NT2/D1 (cell line): ENCODE results near the gene RUBCN.
"Not testable (repeated sequence)": the region's sequence is repeated elsewhere in the genome, so short reads cannot be mapped to it uniquely, and the experiment has no call there.

ENCODE experiments used
- DNase-seq: peaks from one replicate; pipeline ENCODE4 v3.0.0-alpha.2; 2011; ENCODE audit warnings: low read depth, low spot score
- H3K27me3 ChIP-seq: 2 replicates; pipeline ENCODE4 v1.6.0; 2011; ENCODE audit warnings: mild to moderate bottlenecking; ENCODE audit not compliant: insufficient read length, insufficient read depth
- H3K36me3 ChIP-seq: 2 replicates; pipeline ENCODE4 v1.6.1; 2011; ENCODE audit warnings: mild to moderate bottlenecking, low read length, mixed read lengths; ENCODE audit not compliant: insufficient read depth, insufficient read length
- H3K4me1 ChIP-seq: 2 replicates; pipeline ENCODE4 v1.5.1; 2011; ENCODE audit not compliant: insufficient read depth, insufficient read length
- H3K4me3 ChIP-seq: 2 replicates; pipeline ENCODE4 v1.5.1; 2011; ENCODE audit warnings: low read depth; ENCODE audit not compliant: insufficient read length
- H3K9ac ChIP-seq: 2 replicates; pipeline ENCODE4 v1.6.0; 2011; ENCODE audit warnings: low read depth; ENCODE audit not compliant: insufficient read length
- H3K9me3 ChIP-seq: 2 replicates; pipeline ENCODE4 v1.5.1; 2011; ENCODE audit warnings: mild to moderate bottlenecking, low read length; ENCODE audit not compliant: insufficient read depth
- SUZ12 ChIP-seq: IDR thresholded peaks from 2 replicates; pipeline ENCODE4 v1.6.1; 2011; ENCODE audit not compliant: insufficient read length, insufficient read depth; ENCODE audit errors: extremely low read depth
- YY1 ChIP-seq: IDR thresholded peaks from 2 replicates; pipeline ENCODE4 v1.6.1; 2011; ENCODE audit not compliant: insufficient read length, insufficient read depth
- ZNF274 ChIP-seq: IDR thresholded peaks from 2 replicates; pipeline ENCODE4 v1.6.1; 2011; ENCODE audit warnings: mild to moderate bottlenecking, low read depth, low read length

RUBCN gene

DNA sequence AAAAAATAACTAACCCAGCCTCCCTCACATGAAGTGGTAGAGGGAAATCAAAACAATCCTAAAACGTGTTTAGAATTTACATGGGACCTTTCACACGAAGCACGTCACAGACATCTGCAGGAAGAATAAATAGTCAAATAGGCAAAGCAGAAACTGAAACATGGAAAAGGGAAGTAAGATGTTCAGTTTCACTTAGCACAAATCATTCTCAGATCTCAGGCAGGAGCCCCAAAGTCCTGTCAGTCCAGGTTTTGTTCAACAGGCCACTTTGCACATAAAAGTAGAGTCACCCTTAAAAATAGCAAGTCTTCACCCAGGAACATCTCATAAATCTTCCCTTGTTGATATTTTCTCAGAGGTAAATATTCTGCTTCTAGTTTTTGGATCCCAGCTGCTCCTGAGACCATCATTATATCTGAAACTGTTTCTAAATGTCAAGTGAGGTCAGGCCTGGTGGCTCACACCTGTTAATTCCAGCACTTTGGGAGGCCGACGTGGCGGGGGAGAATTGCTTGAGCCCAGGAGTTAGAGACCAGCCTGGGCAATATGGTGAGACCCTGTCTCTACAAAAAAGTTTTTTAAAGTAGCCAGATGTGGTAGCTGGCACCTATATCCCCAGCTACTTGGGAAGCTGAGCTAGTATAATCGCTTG, 1.9 kb downstream of the RUBCN start:
- H3K9ac ChIP-seq: no peak overlapping the region
- peaks cover 7% of the 10 kb centered on the region for H3K27me3 ChIP-seq
- H3K4me1 ChIP-seq: peaks cover 6% of the 10 kb centered on the region
- DNase-seq: no peak
- H3K4me3 ChIP-seq: no peak overlapping the region
- no peaks in the 10 kb centered on the region; the same call in 1 of the 2 replicates for H3K9me3 ChIP-seq
- TF ChIP-seq YY1 (no peak), SUZ12 (no peak), ZNF274 (no peak)
- no peaks in the 10 kb centered on the region for H3K36me3 ChIP-seq

- Histone ChIP-seq H3K9ac (no peak overlapping the region), H3K4me1 (peaks cover 3% of the 10 kb centered on the region), H3K9me3 (no peaks in the 10 kb centered on the region; the same call in 1 of the 2 replicates), H3K36me3 (no peaks in the 10 kb centered on the region), H3K27me3 (peaks cover 7% of the 10 kb centered on the region), H3K4me3 (no peak overlapping the region)
- no peak for TF ChIP-seq SUZ12
- DNase-seq: no peak
Observed at GRCh38 chr3:197733042-197733441, 3.7 kb downstream of the RUBCN start.

DNA sequence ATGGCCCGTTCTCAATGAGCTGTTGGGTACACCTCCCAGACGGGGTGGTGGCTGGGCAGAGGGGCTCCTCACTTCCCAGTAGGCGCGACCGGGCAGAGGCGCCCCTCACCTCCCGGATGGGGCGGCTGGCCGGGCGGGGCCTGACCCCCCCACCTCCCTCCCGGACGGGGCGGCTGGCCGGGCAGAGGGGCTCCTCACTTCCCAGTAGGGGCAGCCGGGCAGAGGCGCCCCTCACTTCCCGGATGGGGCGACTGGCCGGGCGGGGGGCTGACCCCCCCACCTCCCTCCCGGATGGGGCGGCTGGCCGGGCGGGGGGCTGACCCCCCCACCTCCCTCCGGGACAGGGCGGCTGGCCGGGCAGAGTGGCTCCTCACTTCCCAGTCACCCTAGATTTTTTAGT, 5.2 kb downstream of the RUBCN start:
- H3K4me3 ChIP-seq, H3K27me3 ChIP-seq, H3K9me3 ChIP-seq, H3K9ac ChIP-seq, DNase-seq, H3K4me1 ChIP-seq, H3K36me3 ChIP-seq: not testable (repeated sequence)

- not testable (repeated sequence) for H3K36me3 ChIP-seq, DNase-seq, H3K9ac ChIP-seq, H3K27me3 ChIP-seq, H3K4me1 ChIP-seq, H3K9me3 ChIP-seq, H3K4me3 ChIP-seq
Observed at GRCh38 chr3:197730770-197731169, 5.9 kb downstream of the RUBCN start.

- DNase-seq: no peak
- no peak overlapping the region for H3K4me3 ChIP-seq
- no peaks in the 10 kb centered on the region; the same call in 1 of the 2 replicates for H3K9me3 ChIP-seq
- TF ChIP-seq YY1: no peak
- TF ChIP-seq ZNF274: no peak
- TF ChIP-seq SUZ12: no peak
- H3K27me3 ChIP-seq: no peaks in the 10 kb centered on the region
- H3K4me1 ChIP-seq: no peaks in the 10 kb centered on the region
- H3K36me3 ChIP-seq: no peaks in the 10 kb centered on the region
- no peak overlapping the region for H3K9ac ChIP-seq
Observed at GRCh38 chr3:197730200-197730599, 6.5 kb downstream of the RUBCN start.

- no peaks in the 10 kb centered on the region for H3K27me3 ChIP-seq
- no peak for DNase-seq
- no peak overlapping the region for H3K9ac ChIP-seq
- TF ChIP-seq ZNF274: no peak
- TF ChIP-seq YY1: no peak
- no peak for TF ChIP-seq SUZ12
- no peaks in the 10 kb centered on the region for H3K4me1 ChIP-seq
- H3K9me3 ChIP-seq: no peaks in the 10 kb centered on the region; the same call in 1 of the 2 replicates
- no peaks in the 10 kb centered on the region for H3K36me3 ChIP-seq
- H3K4me3 ChIP-seq: no peak overlapping the region
Observed at GRCh38 chr3:197728487-197728886, 8.2 kb downstream of the RUBCN start.

DNA sequence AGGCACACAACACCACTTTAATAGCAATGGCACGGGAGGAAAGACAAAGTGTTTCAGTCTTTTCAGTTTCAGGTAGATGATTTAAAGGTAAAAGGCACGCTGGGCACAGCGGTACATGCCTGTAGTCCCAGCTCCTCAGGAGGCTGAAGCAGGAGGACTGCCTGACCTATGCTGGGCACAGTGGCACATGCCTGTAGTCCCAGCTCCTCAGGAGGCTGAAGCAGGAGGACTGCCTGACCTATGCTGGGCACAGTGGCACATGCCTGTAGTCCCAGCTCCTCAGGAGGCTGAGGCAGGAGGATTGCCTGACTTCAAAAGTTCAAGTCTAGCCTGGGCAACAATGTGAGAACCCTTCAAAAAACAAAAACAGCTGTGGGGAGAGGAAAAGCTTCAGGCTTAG, 8.8 kb downstream of the RUBCN start:
- not testable (repeated sequence) for H3K9ac ChIP-seq, H3K36me3 ChIP-seq, H3K4me1 ChIP-seq, H3K27me3 ChIP-seq, H3K9me3 ChIP-seq, DNase-seq, H3K4me3 ChIP-seq

DNA sequence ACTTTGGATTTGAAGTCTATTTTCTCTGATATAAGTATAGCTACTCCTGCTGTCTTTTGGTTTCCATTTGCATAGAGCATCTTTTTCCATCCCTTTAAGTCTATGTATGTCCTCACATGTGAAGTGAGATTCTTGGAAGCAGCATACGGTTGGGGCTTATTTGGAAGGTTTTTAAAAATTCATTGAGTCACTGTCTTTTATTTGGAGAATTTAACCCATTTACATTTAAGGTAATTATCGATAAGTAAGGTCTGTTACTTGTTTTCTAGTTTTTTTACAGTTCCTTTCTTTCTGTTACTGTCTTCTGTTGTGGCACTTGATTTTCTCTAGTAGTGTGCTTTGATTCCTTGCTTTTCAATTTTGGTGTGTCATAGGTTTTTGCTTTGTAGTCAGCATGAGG, 14.0 kb downstream of the RUBCN start:
- H3K9ac ChIP-seq: no peak overlapping the region
- no peak overlapping the region for H3K4me3 ChIP-seq
- no peaks in the 10 kb centered on the region for H3K27me3 ChIP-seq
- no peaks in the 10 kb centered on the region for H3K4me1 ChIP-seq
- TF ChIP-seq SUZ12 (no peak), YY1 (no peak)
- H3K9me3 ChIP-seq: peaks cover 9% of the 10 kb centered on the region; the same call in 1 of the 2 replicates
- no peak for DNase-seq
- H3K36me3 ChIP-seq: no peaks in the 10 kb centered on the region
